GM20431 (cell line): Measurements from ENCODE around the gene SYNE1.
"Not testable (repeated sequence)": the region's sequence is repeated elsewhere in the genome, so short reads cannot be mapped to it uniquely, and the experiment has no call there.

Source experiments
- in situ Hi-C: fragments of 300-500 bp; cut with MseI, MboI; formaldehyde crosslinking; loops from one replicate; pipeline ENCODE4 v1.15.0; 2020; ENCODE audit warnings: low sequenced_read_pairs; ENCODE audit not compliant: unreplicated experiment

The SYNE1 gene

GRCh38 chr6:152091851-152092341 is 545.3 kb downstream of the SYNE1 start:
- in situ Hi-C loops = no loop called here

GRCh38 chr6:152091201-152091600 is 546.0 kb downstream of the SYNE1 start:
- in situ Hi-C loops = no loop called here

GRCh38 chr6:152089992-152090391 is 547.2 kb downstream of the SYNE1 start:
- in situ Hi-C loops = no loop called here

- in situ Hi-C loops = no loop called here
Observed at GRCh38 chr6:152087701-152088100, 549.5 kb downstream of the SYNE1 start.

GRCh38 chr6:152087096-152087495 is 550.1 kb downstream of the SYNE1 start:
- in situ Hi-C loops = no loop called here

- in situ Hi-C loops = no loop called here
Observed at GRCh38 chr6:152086223-152086873, 550.8 kb downstream of the SYNE1 start.

GRCh38 chr6:152085451-152085921 is 551.7 kb downstream of the SYNE1 start:
- in situ Hi-C loops = no loop called here

GRCh38 chr6:152078804-152079203 is 558.4 kb downstream of the SYNE1 start:
- in situ Hi-C loops = no loop called here

- in situ Hi-C loops = no loop called here
Observed at GRCh38 chr6:152078001-152078400, 559.2 kb downstream of the SYNE1 start.

- in situ Hi-C loops = not testable (repeated sequence)
Observed at GRCh38 chr6:152076242-152076641, 560.9 kb downstream of the SYNE1 start.

GRCh38 chr6:152071843-152072242 is 565.3 kb downstream of the SYNE1 start:
- in situ Hi-C loops = no loop called here
